ENCODE measurements around the gene CHRNB4. TPM values are rescaled to one million over a fixed set of nuclear protein-coding genes. Genes with fewer than 3 reads are reported as not detected.
"Not testable (repeated sequence)": the region's sequence is repeated elsewhere in the genome, so short reads cannot be mapped to it uniquely, and the experiment has no call there.

The CHRNB4 gene
- total RNA-seq, 1 experiment from 2014 or later, result not detected

GRCh38 chr15:78617076-78617475 is 23.9 kb downstream of the CHRNB4 start:
- CTCF ChIA-PET, result no interaction called here
- no peaks in the 10 kb centered on the region for H3K9me3 Mint-ChIP-seq (ENCODE audit: low read depth, unreplicated experiment)
- no TSS peak for BruUV-seq (replicated peaks)
- no peaks in the 10 kb centered on the region for H3K4me1 Mint-ChIP-seq (ENCODE audit: low read depth, unreplicated experiment)
- H3K4me3 Mint-ChIP-seq (ENCODE audit: low read depth, unreplicated experiment), result no peak overlapping the region
- no peak for DNase-seq
- TF ChIP-seq, protein P1, sequence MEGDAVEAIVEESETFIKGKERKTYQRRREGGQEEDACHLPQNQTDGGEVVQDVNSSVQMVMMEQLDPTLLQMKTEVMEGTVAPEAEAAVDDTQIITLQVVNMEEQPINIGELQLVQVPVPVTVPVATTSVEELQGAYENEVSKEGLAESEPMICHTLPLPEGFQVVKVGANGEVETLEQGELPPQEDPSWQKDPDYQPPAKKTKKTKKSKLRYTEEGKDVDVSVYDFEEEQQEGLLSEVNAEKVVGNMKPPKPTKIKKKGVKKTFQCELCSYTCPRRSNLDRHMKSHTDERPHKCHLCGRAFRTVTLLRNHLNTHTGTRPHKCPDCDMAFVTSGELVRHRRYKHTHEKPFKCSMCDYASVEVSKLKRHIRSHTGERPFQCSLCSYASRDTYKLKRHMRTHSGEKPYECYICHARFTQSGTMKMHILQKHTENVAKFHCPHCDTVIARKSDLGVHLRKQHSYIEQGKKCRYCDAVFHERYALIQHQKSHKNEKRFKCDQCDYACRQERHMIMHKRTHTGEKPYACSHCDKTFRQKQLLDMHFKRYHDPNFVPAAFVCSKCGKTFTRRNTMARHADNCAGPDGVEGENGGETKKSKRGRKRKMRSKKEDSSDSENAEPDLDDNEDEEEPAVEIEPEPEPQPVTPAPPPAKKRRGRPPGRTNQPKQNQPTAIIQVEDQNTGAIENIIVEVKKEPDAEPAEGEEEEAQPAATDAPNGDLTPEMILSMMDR (IDR thresholded peaks at IDR 0.05; ENCODE audit: unreplicated experiment), result no peak
- intact Hi-C loops (cut with micrococcal nuclease; ENCODE audit: unreplicated experiment), result no loop called here
- peaks cover 42% of the 10 kb centered on the region for H3K27me3 Mint-ChIP-seq (ENCODE audit: unreplicated experiment)
- no peak overlapping the region for H3K27ac Mint-ChIP-seq (ENCODE audit: unreplicated experiment)
- H3K36me3 Mint-ChIP-seq (ENCODE audit: insufficient read depth, unreplicated experiment), result no peaks in the 10 kb centered on the region

GRCh38 chr15:78616506-78616905 is 24.5 kb downstream of the CHRNB4 start:
- no TSS peak for BruUV-seq (replicated peaks)
- Mint-ChIP-seq H3K4me3 (ENCODE audit: low read depth, unreplicated experiment) (no peak overlapping the region), H3K9me3 (ENCODE audit: low read depth, unreplicated experiment) (no peaks in the 10 kb centered on the region), H3K36me3 (ENCODE audit: insufficient read depth, unreplicated experiment) (no peaks in the 10 kb centered on the region), H3K27me3 (ENCODE audit: unreplicated experiment) (peaks cover 42% of the 10 kb centered on the region), H3K27ac (ENCODE audit: unreplicated experiment) (no peak overlapping the region), H3K4me1 (ENCODE audit: low read depth, unreplicated experiment) (no peaks in the 10 kb centered on the region)
- TF ChIP-seq, protein P1 (IDR thresholded peaks at IDR 0.05; ENCODE audit: unreplicated experiment), result no peak
- intact Hi-C loops (cut with micrococcal nuclease; ENCODE audit: unreplicated experiment), result no loop called here
- no peak for DNase-seq
- CTCF ChIA-PET, result interaction anchor here (0.6 to 1.2 kb wide), 2 partner anchors 35 to 386 kb away, joined by 3 to 5 read pairs; no protein-coding TSS in a partner anchor

- no peaks in the 10 kb centered on the region for H3K36me3 Mint-ChIP-seq (ENCODE audit: insufficient read depth, unreplicated experiment)
- TF ChIP-seq, protein P1 (IDR thresholded peaks at IDR 0.05; ENCODE audit: unreplicated experiment), result no peak
- CTCF ChIA-PET, result interaction anchor here (1.2 kb wide), 1 partner anchor 36 kb away, joined by 3 read pairs; no protein-coding TSS in a partner anchor
- intact Hi-C loops (cut with micrococcal nuclease; ENCODE audit: unreplicated experiment), result no loop called here
- H3K9me3 Mint-ChIP-seq (ENCODE audit: low read depth, unreplicated experiment), result no peaks in the 10 kb centered on the region
- BruUV-seq (replicated peaks), result no TSS peak
- H3K27me3 Mint-ChIP-seq (ENCODE audit: unreplicated experiment), result peaks cover 48% of the 10 kb centered on the region
- H3K27ac Mint-ChIP-seq (ENCODE audit: unreplicated experiment), result no peak overlapping the region
- H3K4me3 Mint-ChIP-seq (ENCODE audit: low read depth, unreplicated experiment), result no peak overlapping the region
- H3K4me1 Mint-ChIP-seq (ENCODE audit: low read depth, unreplicated experiment), result no peaks in the 10 kb centered on the region
- DNase-seq, result no peak
These were observed 25.8 kb downstream of the CHRNB4 start for GRCh38 chr15:78615151-78615589.

GRCh38 chr15:78614021-78614420 is 27.0 kb downstream of the CHRNB4 start:
- intact Hi-C loops (cut with micrococcal nuclease; ENCODE audit: unreplicated experiment), result no loop called here
- peaks cover 48% of the 10 kb centered on the region for H3K27me3 Mint-ChIP-seq (ENCODE audit: unreplicated experiment)
- no peak overlapping the region for H3K4me3 Mint-ChIP-seq (ENCODE audit: low read depth, unreplicated experiment)
- no TSS peak for BruUV-seq (replicated peaks)
- no peak for DNase-seq
- no peak overlapping the region for H3K27ac Mint-ChIP-seq (ENCODE audit: unreplicated experiment)
- CTCF ChIA-PET, result no interaction called here
- H3K4me1 Mint-ChIP-seq (ENCODE audit: low read depth, unreplicated experiment), result no peaks in the 10 kb centered on the region
- H3K9me3 Mint-ChIP-seq (ENCODE audit: low read depth, unreplicated experiment), result no peaks in the 10 kb centered on the region
- H3K36me3 Mint-ChIP-seq (ENCODE audit: insufficient read depth, unreplicated experiment), result no peaks in the 10 kb centered on the region
- TF ChIP-seq, protein P1 (IDR thresholded peaks at IDR 0.05; ENCODE audit: unreplicated experiment), result no peak

- H3K4me1 Mint-ChIP-seq (ENCODE audit: low read depth, unreplicated experiment); H3K9me3 Mint-ChIP-seq (ENCODE audit: low read depth, unreplicated experiment); intact Hi-C loops (cut with micrococcal nuclease; ENCODE audit: unreplicated experiment): not testable (repeated sequence)
These were observed 31.5 kb downstream of the CHRNB4 start for GRCh38 chr15:78609551-78609950.

More at GRCh38 chr15:78609551-78609950, 31.5 kb downstream of the CHRNB4 start:
- DNase-seq; H3K36me3 Mint-ChIP-seq (ENCODE audit: insufficient read depth, unreplicated experiment); H3K27ac Mint-ChIP-seq (ENCODE audit: unreplicated experiment); H3K4me3 Mint-ChIP-seq (ENCODE audit: low read depth, unreplicated experiment); BruUV-seq (replicated peaks); CTCF ChIA-PET: not testable (repeated sequence)
- peaks cover 74% of the 10 kb centered on the region for H3K27me3 Mint-ChIP-seq (ENCODE audit: unreplicated experiment)

All from Calu3 (cell line).